GM19035 (cell line): ENCODE data around the gene UCK2.

ENCODE experiments used
- ATAC-seq: cut with Tn5 transposase; IDR thresholded peaks from one replicate; pipeline ENCODE4 v1.9.1; 2021; ENCODE audit not compliant: unreplicated experiment

UCK2 gene

GRCh38 chr1:165877411-165877810 lies 50.0 kb downstream of the UCK2 start:
- ATAC-seq = no peak

GRCh38 chr1:165877940-165878556 lies 50.6 kb downstream of the UCK2 start:
- ATAC-seq = peak; percentile 61

- ATAC-seq = no peak
These were observed 52.5 kb downstream of the UCK2 start for GRCh38 chr1:165879946-165880345.

- ATAC-seq = no peak
These were observed 53.6 kb downstream of the UCK2 start for GRCh38 chr1:165880993-165881392.

GRCh38 chr1:165882168-165882837 lies 54.9 kb downstream of the UCK2 start:
- ATAC-seq = no peak

GRCh38 chr1:165883056-165883455 lies 55.6 kb downstream of the UCK2 start:
- no peak for ATAC-seq

GRCh38 chr1:165884009-165884689 lies 56.7 kb downstream of the UCK2 start:
- no peak for ATAC-seq

GRCh38 chr1:165884690-165885304 lies 57.4 kb downstream of the UCK2 start:
- ATAC-seq = no peak

GRCh38 chr1:165885305-165885694 lies 57.9 kb downstream of the UCK2 start:
- ATAC-seq = no peak

- no peak for ATAC-seq
These were observed 58.8 kb downstream of the UCK2 start for GRCh38 chr1:165886193-165886592.

- no peak for ATAC-seq
These were observed 59.6 kb downstream of the UCK2 start for GRCh38 chr1:165886983-165887382.

- no peak for ATAC-seq
These were observed 60.6 kb downstream of the UCK2 start for GRCh38 chr1:165887877-165888551.

GRCh38 chr1:165888552-165888920 lies 61.1 kb downstream of the UCK2 start:
- no peak for ATAC-seq

- no peak for ATAC-seq
These were observed 63.3 kb downstream of the UCK2 start for GRCh38 chr1:165890684-165891083.

GRCh38 chr1:165891111-165891860 lies 63.9 kb downstream of the UCK2 start:
- no peak for ATAC-seq

- no peak for ATAC-seq
These were observed 65.5 kb downstream of the UCK2 start for GRCh38 chr1:165892935-165893334.

GRCh38 chr1:165893507-165893906 lies 66.1 kb downstream of the UCK2 start:
- ATAC-seq = no peak

GRCh38 chr1:165894591-165894990 lies 67.2 kb downstream of the UCK2 start:
- no peak for ATAC-seq

GRCh38 chr1:165895451-165895871 lies 68.0 kb downstream of the UCK2 start:
- no peak for ATAC-seq

GRCh38 chr1:165896277-165896676 lies 68.9 kb downstream of the UCK2 start:
- no peak for ATAC-seq
